ENCODE results near the gene KRT6C. TPM values are rescaled to one million over a fixed set of nuclear protein-coding genes. Genes with fewer than 3 reads are reported as not detected.
"Not testable (repeated sequence)": the region's sequence is repeated elsewhere in the genome, so short reads cannot be mapped to it uniquely, and the experiment has no call there.

KRT6C gene
- total RNA-seq, 1 donor from 2014 or later = not detected

GRCh38 chr12:52493172-52493571 is 19.6 kb upstream of the KRT6C start, which contains the start of gene KRT6A:
Gene KRT6A, minus strand, starts transcription at chr12:52493257. Its CDS starts 69 bp downstream, at chr12:52493188.
- TF ChIP-seq, protein P1, sequence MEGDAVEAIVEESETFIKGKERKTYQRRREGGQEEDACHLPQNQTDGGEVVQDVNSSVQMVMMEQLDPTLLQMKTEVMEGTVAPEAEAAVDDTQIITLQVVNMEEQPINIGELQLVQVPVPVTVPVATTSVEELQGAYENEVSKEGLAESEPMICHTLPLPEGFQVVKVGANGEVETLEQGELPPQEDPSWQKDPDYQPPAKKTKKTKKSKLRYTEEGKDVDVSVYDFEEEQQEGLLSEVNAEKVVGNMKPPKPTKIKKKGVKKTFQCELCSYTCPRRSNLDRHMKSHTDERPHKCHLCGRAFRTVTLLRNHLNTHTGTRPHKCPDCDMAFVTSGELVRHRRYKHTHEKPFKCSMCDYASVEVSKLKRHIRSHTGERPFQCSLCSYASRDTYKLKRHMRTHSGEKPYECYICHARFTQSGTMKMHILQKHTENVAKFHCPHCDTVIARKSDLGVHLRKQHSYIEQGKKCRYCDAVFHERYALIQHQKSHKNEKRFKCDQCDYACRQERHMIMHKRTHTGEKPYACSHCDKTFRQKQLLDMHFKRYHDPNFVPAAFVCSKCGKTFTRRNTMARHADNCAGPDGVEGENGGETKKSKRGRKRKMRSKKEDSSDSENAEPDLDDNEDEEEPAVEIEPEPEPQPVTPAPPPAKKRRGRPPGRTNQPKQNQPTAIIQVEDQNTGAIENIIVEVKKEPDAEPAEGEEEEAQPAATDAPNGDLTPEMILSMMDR (IDR thresholded peaks at IDR 0.05) = no peak
- no peaks in the 10 kb centered on the region for H3K9me3 ChIP-seq
- H3K27me3 ChIP-seq = peaks cover 4% of the 10 kb centered on the region
- no peak within 1 kb of the TSS for H3K4me3 ChIP-seq
- no peaks in the 10 kb centered on the region for H3K4me1 ChIP-seq
- H3K27ac ChIP-seq = no peak within 1 kb of the TSS
- no peak for DNase-seq (ENCODE audit: low spot score in 2 of 2)
- no peaks in the 10 kb centered on the region for H3K36me3 ChIP-seq
- intact Hi-C loops (cut with DNase I) = no loop called here

- H3K27ac ChIP-seq; H3K9me3 ChIP-seq; H3K4me3 ChIP-seq; H3K36me3 ChIP-seq; DNase-seq (ENCODE audit: low spot score in 2 of 2); intact Hi-C loops (cut with DNase I); H3K27me3 ChIP-seq; H3K4me1 ChIP-seq: not testable (repeated sequence)
Observed at GRCh38 chr12:52492405-52492804, 18.8 kb upstream of the KRT6C start.

- intact Hi-C loops (cut with DNase I); H3K36me3 ChIP-seq; H3K27me3 ChIP-seq; H3K4me3 ChIP-seq; H3K27ac ChIP-seq; H3K9me3 ChIP-seq; H3K4me1 ChIP-seq; DNase-seq (ENCODE audit: low spot score in 2 of 2): not testable (repeated sequence)
Observed at GRCh38 chr12:52491495-52491894, 17.9 kb upstream of the KRT6C start.

GRCh38 chr12:52488736-52489135 is 15.1 kb upstream of the KRT6C start:
- no peak overlapping the region for H3K27ac ChIP-seq
- no peaks in the 10 kb centered on the region for H3K27me3 ChIP-seq
- H3K9me3 ChIP-seq = no peaks in the 10 kb centered on the region
- TF ChIP-seq, protein P1 (IDR thresholded peaks at IDR 0.05) = no peak
- intact Hi-C loops (cut with DNase I) = no loop called here
- no peaks in the 10 kb centered on the region for H3K4me1 ChIP-seq
- H3K4me3 ChIP-seq = no peak overlapping the region
- no peaks in the 10 kb centered on the region for H3K36me3 ChIP-seq
- DNase-seq (ENCODE audit: low spot score in 2 of 2) = no peak

DNA sequence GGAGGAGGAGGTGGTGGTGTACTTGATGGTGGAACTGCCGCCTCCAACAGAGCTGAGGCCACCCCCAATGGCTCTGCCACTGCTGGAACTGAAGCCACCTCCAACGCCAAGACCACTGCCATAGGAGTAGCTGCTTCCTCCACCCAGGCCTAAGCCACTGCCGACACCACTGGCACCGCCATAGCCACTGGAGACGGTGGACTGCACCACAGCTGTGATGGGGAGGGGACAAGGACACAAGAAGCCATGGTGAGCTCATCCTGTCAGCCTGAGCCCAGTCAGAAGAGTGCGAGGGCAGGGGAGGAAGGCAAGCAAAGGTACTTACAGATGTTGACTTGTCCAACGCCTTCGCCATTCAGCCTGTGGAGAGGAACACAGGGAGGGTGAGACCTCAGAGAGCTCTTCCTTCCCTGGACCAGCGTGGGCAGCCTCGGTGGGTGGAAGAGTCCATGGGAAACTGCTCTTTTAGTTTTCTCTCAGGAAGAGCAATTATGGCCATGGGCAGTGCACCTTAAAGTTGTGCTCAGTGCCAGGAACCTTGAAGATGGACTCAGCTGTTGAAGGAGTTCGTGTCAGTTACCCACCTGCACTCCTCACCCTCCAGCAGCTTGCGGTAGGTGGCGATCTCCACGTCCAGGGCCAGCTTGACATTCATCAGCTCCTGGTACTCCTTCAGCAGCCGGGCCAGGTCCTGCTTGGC is 14.3 kb upstream of the KRT6C start:
- H3K36me3 ChIP-seq; intact Hi-C loops (cut with DNase I); DNase-seq (ENCODE audit: low spot score in 2 of 2); H3K27ac ChIP-seq; H3K4me1 ChIP-seq; H3K9me3 ChIP-seq; H3K27me3 ChIP-seq; H3K4me3 ChIP-seq: not testable (repeated sequence)

- DNase-seq (ENCODE audit: low spot score in 2 of 2) = no peak
- Histone ChIP-seq H3K27me3 (no peaks in the 10 kb centered on the region), H3K27ac (no peak overlapping the region), H3K36me3 (no peaks in the 10 kb centered on the region), H3K4me3 (no peak overlapping the region), H3K9me3 (no peaks in the 10 kb centered on the region), H3K4me1 (no peaks in the 10 kb centered on the region)
- TF ChIP-seq, protein P1 (IDR thresholded peaks at IDR 0.05) = no peak
- intact Hi-C loops (cut with DNase I) = no loop called here
Observed at GRCh38 chr12:52487211-52487610, 13.6 kb upstream of the KRT6C start.

DNA sequence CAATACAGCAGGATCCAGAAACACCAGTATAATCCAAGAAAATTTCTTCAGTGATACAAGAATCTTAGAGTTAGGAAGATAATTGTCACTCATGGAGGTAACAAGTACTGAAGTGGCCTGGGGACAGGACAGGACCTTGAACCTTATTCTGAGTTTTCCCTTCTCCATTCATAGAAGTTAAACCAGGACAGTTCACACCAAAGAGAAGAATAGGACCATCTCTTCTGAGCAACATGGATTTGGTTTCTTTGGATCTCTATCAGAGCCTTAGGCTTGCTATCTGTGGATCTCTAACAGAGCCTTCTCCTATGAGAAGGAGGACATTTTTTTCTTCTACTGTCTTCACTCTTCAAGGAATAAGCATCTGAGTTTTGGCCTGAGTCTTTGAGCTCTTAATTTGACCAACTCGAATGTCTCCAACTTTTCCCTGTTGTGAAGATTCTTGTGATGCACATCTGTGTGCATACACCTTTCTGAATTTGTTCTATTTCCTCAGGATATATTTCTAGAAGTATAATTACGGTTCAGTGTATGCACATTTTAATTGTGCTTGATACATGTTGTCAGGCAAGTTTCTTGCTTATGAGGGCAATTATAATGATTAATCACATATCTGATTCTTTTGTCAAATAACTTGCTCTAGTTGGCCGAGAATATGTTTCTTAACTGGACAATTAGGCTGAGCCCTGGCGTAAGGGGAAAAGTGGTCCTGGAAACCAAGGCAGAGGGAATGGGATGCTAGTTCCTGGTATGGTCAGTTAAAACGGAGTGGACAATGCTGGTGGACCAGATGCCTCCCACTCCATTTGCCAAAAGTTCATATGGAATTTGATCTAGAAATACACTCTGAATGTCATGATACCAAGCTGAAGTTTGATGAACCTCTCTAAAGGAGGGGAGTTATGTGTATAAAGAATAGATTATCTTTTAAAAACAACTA is 12.8 kb upstream of the KRT6C start:
- no peak overlapping the region for H3K4me3 ChIP-seq
- TF ChIP-seq, protein P1 (IDR thresholded peaks at IDR 0.05) = no peak
- DNase-seq (ENCODE audit: low spot score in 2 of 2) = no peak
- no peaks in the 10 kb centered on the region for H3K4me1 ChIP-seq
- H3K9me3 ChIP-seq = no peaks in the 10 kb centered on the region
- no peak overlapping the region for H3K27ac ChIP-seq
- no peaks in the 10 kb centered on the region for H3K27me3 ChIP-seq
- H3K36me3 ChIP-seq = no peaks in the 10 kb centered on the region
- intact Hi-C loops (cut with DNase I) = no loop called here

Measured in ascending aorta (tissue), 2 donors.